Endothelial cell of umbilical vein (primary cell): ENCODE data around the gene TSPAN5. TPM values are rescaled to one million over a fixed set of nuclear protein-coding genes. Genes with fewer than 3 reads are reported as not detected.

Experiments
- Bru-seq: library from RNA; stranded (reverse); fragments of 400-500 nt; gene quantifications from one replicate; lab custom pipeline; 2021; lab: Mats Ljungman, UMichigan
- BruChase-seq, 2 experiments: library from RNA; stranded (reverse); fragments of 400-500 nt; gene quantifications; one replicate each; lab custom pipeline; 2021; lab: Mats Ljungman, UMichigan
- BruUV-seq: library from RNA; stranded (reverse); fragments of 400-500 nt; replicated peaks from 2 replicates; lab custom pipeline; 2021; lab: Mats Ljungman, UMichigan
- CTCF ChIA-PET: fragments of 300-600, 350-600 bp; sonication (Branson Sonifier 250); formaldehyde crosslinking; loops from one replicate; lab custom pipeline; 2021; ENCODE audit warnings: antibody characterized with exemption, inconsistent platforms; lab: Charles Lee
- POLR2A ChIA-PET: fragments of 300-600, 350-600 bp; sonication (Branson Sonifier 250); formaldehyde crosslinking; loops from one replicate; lab custom pipeline; 2021; ENCODE audit warnings: antibody characterized with exemption, inconsistent platforms; lab: Charles Lee
- DNase-seq: peaks from one replicate; pipeline ENCODE4 v3.0.0-alpha.2; 2011; ENCODE audit warnings: low read depth, low spot score
- FAIRE-seq: peaks from 2 replicates; lab custom pipeline; 2011; peaks lifted over from hg19 to GRCh38; lab: Jason Lieb, UNC
- H2AFZ ChIP-seq: 2 replicates; pipeline ENCODE4 v1.6.0; 2012; ENCODE audit warnings: low read depth, low read length, control low read depth, inconsistent platforms
- H3K27ac ChIP-seq: 2 replicates; pipeline ENCODE4 v1.5.1; 2011; ENCODE audit warnings: low read depth, mild to moderate bottlenecking, control low read depth, low read length, moderate library complexity; ENCODE audit not compliant: insufficient read depth
- H3K27me3 ChIP-seq, 2 experiments: 2 replicates each; pipeline versions ENCODE4 v1.6.0 to v1.6.1; 2011; ENCODE audit warnings: low read length in 2 of 2, mixed read lengths in 1 of 2; ENCODE audit not compliant: control insufficient read depth in 2 of 2, insufficient read depth in 2 of 2
- H3K36me3 ChIP-seq, 2 experiments: 2 replicates in 1 of 2; 3 replicates in 1 of 2; pipeline ENCODE4 v1.5.1; 2011; ENCODE audit warnings: low read length in 2 of 2, mild to moderate bottlenecking in 1 of 2, moderate library complexity in 1 of 2; ENCODE audit not compliant: control insufficient read depth in 2 of 2, insufficient read depth in 2 of 2; ENCODE audit errors: extremely low read depth in 1 of 2
- H3K4me1 ChIP-seq: 3 replicates; pipeline ENCODE4 v1.5.1; 2011; ENCODE audit warnings: mild to moderate bottlenecking, low read length; ENCODE audit not compliant: control insufficient read depth, insufficient read depth; ENCODE audit errors: extremely low read depth
- H3K4me2 ChIP-seq: 2 replicates; pipeline ENCODE4 v1.6.1; 2011; ENCODE audit warnings: low read length, control low read depth, mixed read lengths; ENCODE audit not compliant: insufficient read depth
- H3K4me3 ChIP-seq, 3 experiments: fragments of 200-600 bp in 1 of 3; sonication (generic), shearing (Covaris generic) in 1 of 3; replicated peaks in 1 of 3; 2 replicates each; pipeline ENCODE4 v1.5.1; 2011 to 2016; ENCODE audit warnings: control low read depth in 3 of 3, low read length in 3 of 3, mild to moderate bottlenecking in 2 of 3, inconsistent platforms in 1 of 3, low read depth in 1 of 3, moderate library complexity in 1 of 3; ENCODE audit not compliant: insufficient read depth in 1 of 3
- H3K79me2 ChIP-seq: 2 replicates; pipeline ENCODE4 v1.6.0; 2012; ENCODE audit warnings: low read length, inconsistent platforms; ENCODE audit not compliant: control insufficient read depth, insufficient read depth
- H3K9ac ChIP-seq: replicated peaks from 2 replicates; pipeline ENCODE3; 2011; ENCODE audit warnings: low read length, control low read depth; ENCODE audit not compliant: insufficient read depth; ENCODE audit errors: extremely low read depth
- H3K9me1 ChIP-seq: replicated peaks from 3 replicates; pipeline ENCODE4 v1.6.0; 2011; ENCODE audit warnings: mild to moderate bottlenecking, low read length; ENCODE audit not compliant: control insufficient read depth, insufficient read depth; ENCODE audit errors: extremely low read depth
- H3K9me3 ChIP-seq: replicated peaks from 2 replicates; pipeline ENCODE4 v1.5.1; 2012; ENCODE audit warnings: low read length, inconsistent platforms; ENCODE audit not compliant: control insufficient read depth, insufficient read depth
- H4K20me1 ChIP-seq: replicated peaks from 2 replicates; pipeline ENCODE3; 2011; ENCODE audit warnings: mild to moderate bottlenecking, low read length; ENCODE audit not compliant: control insufficient read depth, insufficient read depth; ENCODE audit errors: extremely low read depth
- MYC ChIP-seq: IDR thresholded peaks from one replicate; pipeline ENCODE4 v1.6.1; 2011; ENCODE audit warnings: mild to moderate bottlenecking, low read depth, low read length
- POLR2A ChIP-seq: IDR thresholded peaks from 2 replicates; pipeline ENCODE4 v1.6.1; 2012; ENCODE audit warnings: low read depth, mild to moderate bottlenecking, control low read depth, low read length
- POLR2AphosphoS5 ChIP-seq: IDR thresholded peaks from 2 replicates; pipeline ENCODE4 v1.6.1; 2012; ENCODE audit warnings: low read depth, mild to moderate bottlenecking, control low read depth, low read length, moderate library complexity; ENCODE audit not compliant: insufficient read depth
- dilution Hi-C: fragments of 300-500 bp; cut with MboI; formaldehyde crosslinking; loops from one replicate; pipeline ENCODE4 v1.15.0; 2019; ENCODE audit warnings: low sequenced_read_pairs; ENCODE audit not compliant: extremely low pct_ligation_motif_present
- intact Hi-C: fragments of 100-400 bp; cut with micrococcal nuclease; formaldehyde crosslinking; loops from one replicate; pipeline ENCODE4 v1.10.0; 2022
- long read RNA-seq: library from polyadenylated mRNA; stranded (forward); transcript quantifications from one replicate; pipeline ENCODE4 v2.0.0, GENCODE V29; 2021
- polyA minus RNA-seq, 3 experiments: library from RNA; depleted of rRNA, polyadenylated mRNA; stranded (reverse); fragments of >200 nt; gene quantifications; 1 replicate in 1 of 3; 2 replicates in 2 of 3; pipeline ENCODE4 v1.2.3, GENCODE V29; 2011
- polyA plus RNA-seq, 4 experiments: library from polyadenylated mRNA; depleted of rRNA in 3 of 4; stranded (reverse) in 3 of 4; unstranded in 1 of 4; fragments of >200 nt; gene quantifications; 2 replicates each; pipeline versions ENCODE4 v1.2.1 to v1.2.3, GENCODE V29; 2011 to 2012; ENCODE audit warnings: missing spikeins in 1 of 4
- total RNA-seq: library from RNA; stranded (reverse); gene quantifications from 2 replicates; pipeline ENCODE4 v1.2.3, GENCODE V29; 2021
- TF ChIP-seq, protein P1 (sequence below): IDR thresholded peaks from 2 replicates; pipeline ENCODE4 v1.6.1; 2011; ENCODE audit not compliant: insufficient read depth, insufficient read length

Gene TSPAN5
- total RNA-seq (37.6 and 45.1 TPM in 2 replicates), polyA plus RNA-seq (46.4 and 50.2 TPM in 2 replicates), polyA minus RNA-seq (63.5 and 64.3 TPM in 2 replicates), Bru-seq, nascent RNA (percentile 90 among the genes with signal in this experiment), BruChase-seq, experiment 1, labeled RNA remaining after a 6-hour chase (percentile 73 among the genes with signal in this experiment), BruChase-seq, experiment 2, labeled RNA remaining after a 2-hour chase (percentile 79 among the genes with signal in this experiment)
- polyA plus RNA-seq (2011; cell fraction: cytosol; rRNA removed): 42.9 and 44.5 TPM in 2 replicates
- 47.0 and 49.7 TPM in 2 replicates for polyA plus RNA-seq (2011; cell fraction: nucleus; rRNA removed)
- 35.5 and 51.3 TPM in 2 replicates for polyA plus RNA-seq (2012)
- polyA minus RNA-seq (2011; cell fraction: cytosol; rRNA and poly(A)+ RNA removed): not detected
- 41.3 and 46.2 TPM in 2 replicates for polyA minus RNA-seq (2011; cell fraction: nucleus; rRNA and poly(A)+ RNA removed)
- long read RNA-seq, full-length matches to known transcripts: 119 of 174 reads
- long read RNA-seq, partial matches to known transcripts: 0 of 174 reads
- long read RNA-seq, other reads (novel, unspliced or antisense): 55 of 174 reads

DNA sequence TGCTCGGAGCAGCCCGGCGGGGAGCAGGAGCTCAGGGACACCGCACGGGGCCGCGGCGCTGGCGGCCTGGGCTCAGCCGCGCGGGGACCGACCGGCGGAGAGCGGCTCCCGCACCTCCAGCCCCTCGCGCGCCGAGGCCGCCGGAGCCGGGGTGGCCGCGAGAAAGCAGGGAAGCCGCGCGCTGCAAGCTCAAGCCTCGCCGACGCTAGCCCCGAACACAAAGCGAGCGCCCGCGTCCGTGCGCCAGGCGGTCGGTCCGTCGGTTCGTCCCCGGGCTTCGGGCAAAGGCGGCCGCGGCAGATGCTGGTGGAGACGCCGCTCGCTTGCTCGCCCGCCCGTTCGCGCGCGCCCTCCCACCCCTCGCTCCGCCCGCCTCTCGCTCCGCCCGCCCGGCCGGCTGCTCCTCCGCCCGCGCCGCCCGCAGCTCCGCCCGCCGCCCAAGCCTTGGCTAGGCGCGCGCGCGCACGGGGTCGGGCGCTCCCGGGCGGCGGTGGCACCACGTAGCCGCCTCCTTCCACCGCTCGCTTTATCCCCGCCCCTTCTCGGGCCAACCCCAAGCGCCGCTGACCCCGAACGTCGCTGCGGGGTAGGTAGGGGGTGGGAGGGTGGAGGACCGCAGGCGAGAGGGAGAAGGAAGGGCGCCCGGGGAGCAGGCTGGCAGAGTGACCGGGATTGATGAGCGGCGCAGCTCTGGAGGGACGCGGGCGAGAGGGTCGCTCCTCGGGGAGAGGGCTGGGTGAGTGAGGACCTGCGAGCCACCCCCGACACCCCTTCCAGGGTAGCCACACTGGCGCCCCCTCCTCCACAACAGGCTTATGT lies at the start of gene TSPAN5:
Gene TSPAN5, minus strand, starts transcription at position 325 of the 819 bp plus-strand sequence.
- no peaks in the 10 kb centered on the region for H3K27me3 ChIP-seq
- peak within 1 kb of the TSS; percentile 90 to 97 (median 95) for H3K4me3 ChIP-seq
- ChIA-PET CTCF (interaction anchor here (0.6 to 5.9 kb wide), 11 partner anchors 18 to 398 kb away, joined by 3 to 59 read pairs (median 4); no protein-coding TSS in a partner anchor), POLR2A (no interaction called here)
- no TSS peak for BruUV-seq
- peak within 1 kb of the TSS; percentile 100 for H3K4me2 ChIP-seq
- DNase-seq (peak; percentile 82), FAIRE-seq (no peak)
- peaks cover 61% of the 10 kb centered on the region for H3K4me1 ChIP-seq
- peaks cover 35% of the 10 kb centered on the region for H3K79me2 ChIP-seq
- H2AFZ ChIP-seq: peak within 1 kb of the TSS; percentile 97
- dilution Hi-C loops: no loop called here
- no peaks in the 10 kb centered on the region for H3K9me3 ChIP-seq
- H3K36me3 ChIP-seq: no peaks in the 10 kb centered on the region
- peak within 1 kb of the TSS; percentile 94 for H3K27ac ChIP-seq
- TF ChIP-seq, protein P1, sequence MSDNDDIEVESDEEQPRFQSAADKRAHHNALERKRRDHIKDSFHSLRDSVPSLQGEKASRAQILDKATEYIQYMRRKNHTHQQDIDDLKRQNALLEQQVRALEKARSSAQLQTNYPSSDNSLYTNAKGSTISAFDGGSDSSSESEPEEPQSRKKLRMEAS: no peak
- peak; percentile 37 for TF ChIP-seq POLR2A
- TF ChIP-seq POLR2AphosphoS5: peak; percentile 71
- no peak for TF ChIP-seq MYC
- no peaks in the 10 kb centered on the region for H3K9me1 ChIP-seq
- H4K20me1 ChIP-seq: no peaks in the 10 kb centered on the region
- intact Hi-C loops: loop anchor here (2.0 to 10.0 kb wide), 3 partner anchors 136 to 426 kb away; partner anchors contain the start of genes ADH5 and RAP1GDS1
- peak within 1 kb of the TSS; percentile 86 for H3K9ac ChIP-seq
